ENCODE results near the gene GHR.

Gene GHR

GRCh38 chr5:42604171-42604711, 181.0 kb downstream of the GHR start:
- no peak for DNase-seq (ENCODE audit: low read depth in 2 of 2)

- no peak for DNase-seq (ENCODE audit: low read depth in 2 of 2)
These were observed 182.3 kb downstream of the GHR start for GRCh38 chr5:42605490-42605889.

- no peak for DNase-seq (ENCODE audit: low read depth in 2 of 2)
These were observed 183.2 kb downstream of the GHR start for GRCh38 chr5:42606464-42606869.

GRCh38 chr5:42611437-42611836, 188.2 kb downstream of the GHR start:
- DNase-seq (ENCODE audit: low read depth in 2 of 2) = no peak

GRCh38 chr5:42612750-42613366, 189.6 kb downstream of the GHR start:
- no peak for DNase-seq (ENCODE audit: low read depth in 2 of 2)

- no peak for DNase-seq (ENCODE audit: low read depth in 2 of 2)
These were observed 191.3 kb downstream of the GHR start for GRCh38 chr5:42614509-42614908.

GRCh38 chr5:42620579-42621216, 197.5 kb downstream of the GHR start:
- DNase-seq (ENCODE audit: low read depth in 2 of 2) = no peak

GRCh38 chr5:42621242-42621641, 198.0 kb downstream of the GHR start:
- no peak for DNase-seq (ENCODE audit: low read depth in 2 of 2)

GRCh38 chr5:42621662-42622061, 198.4 kb downstream of the GHR start:
- no peak for DNase-seq (ENCODE audit: low read depth in 2 of 2)

GRCh38 chr5:42624912-42625311, 201.7 kb downstream of the GHR start:
- DNase-seq (ENCODE audit: low read depth in 2 of 2) = no peak

GRCh38 chr5:42626462-42626861, 203.2 kb downstream of the GHR start:
- DNase-seq (ENCODE audit: low read depth in 2 of 2) = no peak

GRCh38 chr5:42628821-42629220, 205.6 kb downstream of the GHR start:
- DNase-seq (ENCODE audit: low read depth in 2 of 2) = no peak

GRCh38 chr5:42629284-42629683, 206.0 kb downstream of the GHR start:
- no peak for DNase-seq (ENCODE audit: low read depth in 2 of 2)

GRCh38 chr5:42631241-42631640, 208.0 kb downstream of the GHR start:
- no peak for DNase-seq (ENCODE audit: low read depth in 2 of 2)

- no peak for DNase-seq (ENCODE audit: low read depth in 2 of 2)
These were observed 209.2 kb downstream of the GHR start for GRCh38 chr5:42632354-42632900.

GRCh38 chr5:42634575-42634974, 211.3 kb downstream of the GHR start:
- no peak for DNase-seq (ENCODE audit: low read depth in 2 of 2)

GRCh38 chr5:42636425-42636824, 213.2 kb downstream of the GHR start:
- no peak for DNase-seq (ENCODE audit: low read depth in 2 of 2)

GRCh38 chr5:42636946-42637345, 213.7 kb downstream of the GHR start:
- no peak for DNase-seq (ENCODE audit: low read depth in 2 of 2)

- DNase-seq (ENCODE audit: low read depth in 2 of 2) = no peak
These were observed 215.7 kb downstream of the GHR start for GRCh38 chr5:42638972-42639371.

- no peak for DNase-seq (ENCODE audit: low read depth in 2 of 2)
These were observed 217.6 kb downstream of the GHR start for GRCh38 chr5:42640835-42641234.

GRCh38 chr5:42641336-42642005, 218.2 kb downstream of the GHR start:
- no peak for DNase-seq (ENCODE audit: low read depth in 2 of 2)

- no peak for DNase-seq (ENCODE audit: low read depth in 2 of 2)
These were observed 218.8 kb downstream of the GHR start for GRCh38 chr5:42642006-42642405.

- DNase-seq (ENCODE audit: low read depth in 2 of 2) = no peak
These were observed 220.1 kb downstream of the GHR start for GRCh38 chr5:42643360-42643759.
